Esophagus squamous epithelium (tissue), 5 donors: ENCODE results near the gene WFDC12. TPM values are rescaled to one million over a fixed set of nuclear protein-coding genes. Genes with fewer than 3 reads are reported as not detected.
"Not testable (repeated sequence)": the region's sequence is repeated elsewhere in the genome, so short reads cannot be mapped to it uniquely, and the experiment has no call there.

ENCODE experiments used
- DNase-seq: peaks from one replicate; lab custom pipeline; 2025; lab: John Stamatoyannopoulos, UW
- H3K27ac ChIP-seq, 4 donors: fragments of 200-600 bp; sonication (generic); one replicate each; pipeline ENCODE4 v1.5.1; 2016 to 2019; ENCODE audit warnings: mild to moderate bottlenecking in 1 of 4
- H3K27me3 ChIP-seq, 4 donors: fragments of 200-600 bp; sonication (generic); 1 replicate in 3 of 4; 2 replicates in 1 of 4; pipeline versions ENCODE4 v1.5.1 to v1.6.0; 2017 to 2021; ENCODE audit warnings: antibody characterized with exemption in 1 of 4
- H3K36me3 ChIP-seq, 3 donors: fragments of 200-600 bp; sonication (generic); one replicate each; pipeline ENCODE4 v1.5.1; 2016 to 2019
- H3K4me1 ChIP-seq, 3 donors: fragments of 200-600 bp; sonication (generic); one replicate each; pipeline ENCODE4 v1.5.1; 2017 to 2019
- H3K4me3 ChIP-seq, 4 donors: fragments of 200-600 bp; sonication (generic); 1 replicate in 3 of 4; 2 replicates in 1 of 4; pipeline ENCODE4 v1.5.1; 2016 to 2019; ENCODE audit warnings: mild to moderate bottlenecking in 2 of 4, moderate library complexity in 1 of 4
- H3K9me3 ChIP-seq, 3 donors: fragments of 200-600 bp; sonication (generic); one replicate each; pipeline ENCODE4 v1.5.1; 2016 to 2019
- CTCF ChIP-seq, 6 experiments: fragments of 450-650 bp in 4 of 6; fragments of 200-600 bp in 2 of 6; sonication (generic) in 2 of 6; IDR thresholded peaks; one replicate each; pipeline ENCODE4 v1.5.1; 2016 to 2019; ENCODE audit warnings: antibody characterized with exemption in 6 of 6, mild to moderate bottlenecking in 4 of 6, moderate library complexity in 4 of 6
- POLR2A ChIP-seq, 4 donors: fragments of 450-650 bp; IDR thresholded peaks; one replicate each; pipeline ENCODE4 v1.6.1; 2017; ENCODE audit warnings: antibody characterized with exemption in 4 of 4, mild to moderate bottlenecking in 4 of 4, moderate library complexity in 3 of 4
- WGBS, 2 donors: methylation state at CpG; one replicate each; pipeline ENCODE4 v1.1.5; 2018; 5-methylcytosine and 5-hydroxymethylcytosine counted together
- intact Hi-C: fragments of 100-400 bp; cut with DNase I; formaldehyde crosslinking; loops from one replicate; pipeline ENCODE4 v1.15.0; 2022
- total RNA-seq, 4 donors: library from RNA; depleted of rRNA; stranded (reverse); fragments of >200 nt; gene quantifications; one replicate each; pipeline ENCODE4 v1.1.0, GENCODE V29; 2016
- donor health status: DM: yes; HTN: yes; CAD: no.

The WFDC12 gene
- total RNA-seq, 4 donors from 2014 or later: 0.44 to 2.6 (median 0.64) TPM; not detected in 1

GRCh38 chr20:45156713-45157112 lies 32.4 kb upstream of the WFDC12 start:
- H3K27ac ChIP-seq: no peak overlapping the region
- WGBS, 2 donors: 43 to 46% methylated on average over 2 of the region's 2 CpGs

GRCh38 chr20:45154794-45155193 lies 30.5 kb upstream of the WFDC12 start:
- H3K4me3 ChIP-seq, H3K9me3 ChIP-seq, H3K27ac ChIP-seq, H3K27me3 ChIP-seq, H3K36me3 ChIP-seq, DNase-seq, intact Hi-C loops: not testable (repeated sequence)
- WGBS, 2 donors: 71 to 100% methylated on average over 1 of the region's 1 CpG
- H3K4me1 ChIP-seq: peaks cover 4 to 21% (median 5%) of the 10 kb centered on the region in 3 donors

More at GRCh38 chr20:45156713-45157112, 32.4 kb upstream of the WFDC12 start:
- H3K9me3 ChIP-seq: peaks cover 0 to 7% (median 0%) of the 10 kb centered on the region in 3 donors
- no peaks in the 10 kb centered on the region for H3K36me3 ChIP-seq
- TF ChIP-seq POLR2A (IDR thresholded peaks at IDR 0.05): no peak
- no peak for TF ChIP-seq CTCF (IDR thresholded peaks at IDR 0.05)
- intact Hi-C loops: no loop called here
- DNase-seq: no peak
- H3K27me3 ChIP-seq: no peaks in the 10 kb centered on the region
- H3K4me3 ChIP-seq: no peak overlapping the region
- peaks cover 4 to 21% (median 5%) of the 10 kb centered on the region in 3 donors for H3K4me1 ChIP-seq

GRCh38 chr20:45154183-45154582 lies 29.9 kb upstream of the WFDC12 start:
- WGBS, 2 donors: 51 to 73% methylated on average over 3 of the region's 3 CpGs
- H3K4me1 ChIP-seq: peaks cover 4 to 21% (median 5%) of the 10 kb centered on the region in 3 donors
- peaks cover 0 to 2% (median 0%) of the 10 kb centered on the region in 3 donors for H3K9me3 ChIP-seq
- no peak for TF ChIP-seq CTCF (IDR thresholded peaks at IDR 0.05)
- TF ChIP-seq POLR2A (IDR thresholded peaks at IDR 0.05): no peak
- no peaks in the 10 kb centered on the region for H3K27me3 ChIP-seq
- intact Hi-C loops: no loop called here
- no peak for DNase-seq
- no peaks in the 10 kb centered on the region for H3K36me3 ChIP-seq
- no peak overlapping the region for H3K4me3 ChIP-seq
- no peak overlapping the region for H3K27ac ChIP-seq

- Histone ChIP-seq H3K27me3 (peaks cover 0 to under 1% (median 0%) of the 10 kb centered on the region in 4 donors), H3K27ac (no peak overlapping the region), H3K4me3 (no peak overlapping the region), H3K4me1 (peaks cover 4 to 21% (median 5%) of the 10 kb centered on the region in 3 donors), H3K36me3 (no peaks in the 10 kb centered on the region), H3K9me3 (no peaks in the 10 kb centered on the region)
- TF ChIP-seq CTCF (IDR thresholded peaks at IDR 0.05): no peak
- TF ChIP-seq POLR2A (IDR thresholded peaks at IDR 0.05): no peak
- DNase-seq: no peak
- intact Hi-C loops: no loop called here
- WGBS, 2 donors: 29 to 67% methylated on average over 1 of the region's 1 CpG
Observed at GRCh38 chr20:45153752-45154151, 29.5 kb upstream of the WFDC12 start.

GRCh38 chr20:45153147-45153546 lies 28.9 kb upstream of the WFDC12 start:
- 70% methylated on average over 3 of the region's 3 CpGs; no CpG with 5 or more reads in 1 of the 2 donors for WGBS, 2 donors
- no peak for DNase-seq
- H3K9me3 ChIP-seq: no peaks in the 10 kb centered on the region
- no peaks in the 10 kb centered on the region for H3K36me3 ChIP-seq
- peaks cover 4 to 16% (median 5%) of the 10 kb centered on the region in 3 donors for H3K4me1 ChIP-seq
- H3K27me3 ChIP-seq: peaks cover 0 to 7% (median 0%) of the 10 kb centered on the region in 4 donors
- H3K4me3 ChIP-seq: no peak overlapping the region
- intact Hi-C loops: no loop called here
- no peak overlapping the region for H3K27ac ChIP-seq
- TF ChIP-seq CTCF (IDR thresholded peaks at IDR 0.05) (no peak), POLR2A (IDR thresholded peaks at IDR 0.05) (no peak)

GRCh38 chr20:45152405-45152804 lies 28.1 kb upstream of the WFDC12 start:
- H3K27ac ChIP-seq: no peak overlapping the region
- peaks cover 0 to 9% (median 0%) of the 10 kb centered on the region in 3 donors for H3K4me1 ChIP-seq
- H3K27me3 ChIP-seq: peaks cover 0 to 12% (median 0%) of the 10 kb centered on the region in 4 donors
- WGBS, 2 donors: 42 to 61% methylated on average over 2 of the region's 2 CpGs
- no peak for TF ChIP-seq CTCF (IDR thresholded peaks at IDR 0.05)
- TF ChIP-seq POLR2A (IDR thresholded peaks at IDR 0.05): no peak
- no peaks in the 10 kb centered on the region for H3K36me3 ChIP-seq
- H3K9me3 ChIP-seq: no peaks in the 10 kb centered on the region
- no peak for DNase-seq
- H3K4me3 ChIP-seq: no peak overlapping the region
- intact Hi-C loops: no loop called here
